HL-60 (cell line): Measurements from ENCODE around the gene NCAPH2.

Experiments used
- DNase-seq, 2 experiments: peaks; one replicate each; pipeline ENCODE4 v3.0.0-alpha.2; 2010 to 2020; ENCODE audit warnings: low read depth in 1 of 2, low spot score in 1 of 2
- H3K27ac ChIP-seq: fragments of 250-450 bp; sonication (Bioruptor Pico); replicated peaks from 2 replicates; pipeline ENCODE4 v1.5.1; 2020; ENCODE audit warnings: mild to moderate bottlenecking, moderate library complexity
- H3K27me3 ChIP-seq: fragments of 250-450 bp; sonication (Bioruptor Pico); 2 replicates; pipeline ENCODE4 v1.5.1; 2021; ENCODE audit warnings: mild to moderate bottlenecking, moderate library complexity; ENCODE audit not compliant: insufficient read depth, poor library complexity, severe bottlenecking
- H3K4me3 ChIP-seq: replicated peaks from 2 replicates; pipeline ENCODE4 v1.5.1; 2011; ENCODE audit warnings: mild to moderate bottlenecking, control low read depth, low read length; ENCODE audit not compliant: insufficient read depth
- GABPA ChIP-seq: IDR thresholded peaks from 2 replicates; pipeline ENCODE4 v1.6.1; 2012; ENCODE audit warnings: low read depth
- POLR2AphosphoS5 ChIP-seq: IDR thresholded peaks from 2 replicates; pipeline ENCODE4 v1.6.1; 2012; ENCODE audit warnings: low read depth
- SPI1 ChIP-seq: IDR thresholded peaks from 2 replicates; pipeline ENCODE4 v1.6.1; 2012; ENCODE audit warnings: low read depth, mild to moderate bottlenecking, borderline replicate concordance
- TF ChIP-seq, protein P1 (sequence below): IDR thresholded peaks from one replicate; pipeline ENCODE4 v1.5.1; 2011; ENCODE audit warnings: low read length, control low read depth, inconsistent platforms; ENCODE audit not compliant: insufficient read depth
- TF ChIP-seq, protein P2 (sequence below): IDR thresholded peaks from 2 replicates; pipeline ENCODE4 v1.6.1; 2012; ENCODE audit warnings: low read depth; ENCODE audit not compliant: insufficient replicate concordance

Gene NCAPH2

DNA sequence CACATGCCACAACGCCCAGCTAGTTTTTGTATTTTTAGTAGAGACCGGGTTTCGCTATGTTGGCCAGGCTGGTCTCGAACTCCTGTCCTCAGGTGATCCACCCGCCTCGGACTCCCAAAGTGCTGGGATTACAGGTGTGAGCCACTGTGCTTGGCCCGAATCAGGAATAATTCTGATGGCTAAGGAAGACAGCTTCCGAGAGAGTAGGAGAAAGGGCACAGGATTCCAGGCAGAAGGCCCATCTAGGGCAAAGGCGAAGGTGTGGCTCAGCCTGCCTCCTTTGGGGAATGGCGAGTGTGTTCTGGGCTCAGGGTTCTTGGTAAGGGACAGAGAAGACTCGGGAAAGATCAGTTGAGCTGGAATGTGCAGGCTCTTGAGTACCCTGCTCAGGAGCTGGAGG, 56.3 kb downstream of the NCAPH2 start:
- H3K4me3 ChIP-seq = no peak overlapping the region
- H3K27me3 ChIP-seq = no peaks in the 10 kb centered on the region
- DNase-seq = no peak
- H3K27ac ChIP-seq = no peak overlapping the region
- TF ChIP-seq, protein P1, sequence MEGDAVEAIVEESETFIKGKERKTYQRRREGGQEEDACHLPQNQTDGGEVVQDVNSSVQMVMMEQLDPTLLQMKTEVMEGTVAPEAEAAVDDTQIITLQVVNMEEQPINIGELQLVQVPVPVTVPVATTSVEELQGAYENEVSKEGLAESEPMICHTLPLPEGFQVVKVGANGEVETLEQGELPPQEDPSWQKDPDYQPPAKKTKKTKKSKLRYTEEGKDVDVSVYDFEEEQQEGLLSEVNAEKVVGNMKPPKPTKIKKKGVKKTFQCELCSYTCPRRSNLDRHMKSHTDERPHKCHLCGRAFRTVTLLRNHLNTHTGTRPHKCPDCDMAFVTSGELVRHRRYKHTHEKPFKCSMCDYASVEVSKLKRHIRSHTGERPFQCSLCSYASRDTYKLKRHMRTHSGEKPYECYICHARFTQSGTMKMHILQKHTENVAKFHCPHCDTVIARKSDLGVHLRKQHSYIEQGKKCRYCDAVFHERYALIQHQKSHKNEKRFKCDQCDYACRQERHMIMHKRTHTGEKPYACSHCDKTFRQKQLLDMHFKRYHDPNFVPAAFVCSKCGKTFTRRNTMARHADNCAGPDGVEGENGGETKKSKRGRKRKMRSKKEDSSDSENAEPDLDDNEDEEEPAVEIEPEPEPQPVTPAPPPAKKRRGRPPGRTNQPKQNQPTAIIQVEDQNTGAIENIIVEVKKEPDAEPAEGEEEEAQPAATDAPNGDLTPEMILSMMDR = no peak
- no peak for TF ChIP-seq GABPA
- no peak for TF ChIP-seq POLR2AphosphoS5

DNA sequence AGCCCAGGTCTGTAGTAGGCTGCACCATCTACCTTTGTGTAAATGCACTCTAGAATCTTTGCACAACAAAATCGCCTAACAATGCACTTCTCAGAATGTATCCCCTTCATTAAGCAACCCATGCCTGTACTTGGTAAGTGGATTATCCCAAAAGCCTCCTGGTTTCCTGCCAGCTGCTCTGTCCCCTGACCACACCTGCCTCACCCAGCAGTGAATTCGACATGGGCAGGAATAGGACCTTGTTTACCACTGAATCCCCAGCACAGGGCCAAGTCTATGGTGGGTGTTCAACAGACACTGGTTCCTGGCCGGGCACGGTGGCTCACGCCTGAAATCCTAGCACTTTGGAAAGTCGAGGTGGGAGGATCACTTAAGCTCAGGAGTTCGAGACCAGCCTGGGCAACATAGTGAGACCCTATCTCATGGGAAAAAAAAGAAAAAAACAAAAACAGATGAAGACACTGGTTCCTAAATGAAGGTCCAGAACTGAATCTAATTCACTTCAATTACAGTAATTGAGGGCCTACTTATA, 59.8 kb downstream of the NCAPH2 start:
- no peak for DNase-seq
- no peak overlapping the region for H3K27ac ChIP-seq
- no peaks in the 10 kb centered on the region for H3K27me3 ChIP-seq
- no peak for TF ChIP-seq SPI1
- TF ChIP-seq, protein P2, sequence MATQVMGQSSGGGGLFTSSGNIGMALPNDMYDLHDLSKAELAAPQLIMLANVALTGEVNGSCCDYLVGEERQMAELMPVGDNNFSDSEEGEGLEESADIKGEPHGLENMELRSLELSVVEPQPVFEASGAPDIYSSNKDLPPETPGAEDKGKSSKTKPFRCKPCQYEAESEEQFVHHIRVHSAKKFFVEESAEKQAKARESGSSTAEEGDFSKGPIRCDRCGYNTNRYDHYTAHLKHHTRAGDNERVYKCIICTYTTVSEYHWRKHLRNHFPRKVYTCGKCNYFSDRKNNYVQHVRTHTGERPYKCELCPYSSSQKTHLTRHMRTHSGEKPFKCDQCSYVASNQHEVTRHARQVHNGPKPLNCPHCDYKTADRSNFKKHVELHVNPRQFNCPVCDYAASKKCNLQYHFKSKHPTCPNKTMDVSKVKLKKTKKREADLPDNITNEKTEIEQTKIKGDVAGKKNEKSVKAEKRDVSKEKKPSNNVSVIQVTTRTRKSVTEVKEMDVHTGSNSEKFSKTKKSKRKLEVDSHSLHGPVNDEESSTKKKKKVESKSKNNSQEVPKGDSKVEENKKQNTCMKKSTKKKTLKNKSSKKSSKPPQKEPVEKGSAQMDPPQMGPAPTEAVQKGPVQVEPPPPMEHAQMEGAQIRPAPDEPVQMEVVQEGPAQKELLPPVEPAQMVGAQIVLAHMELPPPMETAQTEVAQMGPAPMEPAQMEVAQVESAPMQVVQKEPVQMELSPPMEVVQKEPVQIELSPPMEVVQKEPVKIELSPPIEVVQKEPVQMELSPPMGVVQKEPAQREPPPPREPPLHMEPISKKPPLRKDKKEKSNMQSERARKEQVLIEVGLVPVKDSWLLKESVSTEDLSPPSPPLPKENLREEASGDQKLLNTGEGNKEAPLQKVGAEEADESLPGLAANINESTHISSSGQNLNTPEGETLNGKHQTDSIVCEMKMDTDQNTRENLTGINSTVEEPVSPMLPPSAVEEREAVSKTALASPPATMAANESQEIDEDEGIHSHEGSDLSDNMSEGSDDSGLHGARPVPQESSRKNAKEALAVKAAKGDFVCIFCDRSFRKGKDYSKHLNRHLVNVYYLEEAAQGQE = no peak
- no peak for TF ChIP-seq GABPA
- no peak for TF ChIP-seq POLR2AphosphoS5
- TF ChIP-seq, protein P1 = no peak
- no peak overlapping the region for H3K4me3 ChIP-seq

DNA sequence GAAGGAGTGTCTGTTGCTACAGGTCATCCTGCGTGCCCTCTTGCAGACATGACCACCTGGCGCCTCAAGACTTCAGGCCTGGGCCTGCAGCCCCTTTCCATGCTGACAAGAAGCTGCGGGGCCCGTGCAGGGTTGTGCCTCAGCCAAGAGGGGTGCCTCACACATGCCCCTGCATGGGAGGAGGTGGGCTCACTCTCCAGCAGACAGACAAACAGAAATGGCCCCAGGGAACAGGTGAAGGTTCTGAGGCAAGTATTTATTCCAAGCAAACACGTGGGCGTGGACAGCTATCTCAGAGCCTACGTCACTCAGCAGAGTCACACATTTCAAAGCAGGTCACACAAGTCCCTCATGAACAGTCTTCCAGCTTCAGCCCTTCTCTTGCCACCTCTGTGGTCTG, 60.6 kb downstream of the NCAPH2 start:
- H3K4me3 ChIP-seq = no peak overlapping the region
- H3K27ac ChIP-seq = no peak overlapping the region
- TF ChIP-seq, protein P1 = no peak
- no peak for TF ChIP-seq SPI1
- no peak for TF ChIP-seq POLR2AphosphoS5
- TF ChIP-seq, protein P2 = no peak
- TF ChIP-seq GABPA = no peak
- no peaks in the 10 kb centered on the region for H3K27me3 ChIP-seq
- DNase-seq = no peak

DNA sequence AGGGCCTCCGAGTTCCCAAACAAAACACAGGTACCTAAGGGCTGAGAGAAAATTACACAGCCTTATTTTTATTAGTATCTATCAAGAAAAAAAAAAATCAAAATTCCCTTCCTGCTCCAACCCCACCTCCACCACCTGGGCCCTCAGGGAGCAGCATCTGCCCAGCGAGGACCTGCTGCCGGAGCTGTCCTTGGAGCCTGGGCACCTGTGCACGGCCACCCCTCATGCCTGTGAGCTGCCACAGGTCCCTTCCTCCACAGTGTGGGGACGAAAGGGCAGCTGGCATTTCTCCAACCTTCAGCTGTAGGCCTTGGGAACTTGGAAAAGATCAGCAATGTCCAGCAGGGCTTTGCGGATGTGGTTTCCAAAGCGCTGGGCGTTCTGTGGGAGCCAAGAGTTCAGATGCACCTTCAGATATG, 61.0 kb downstream of the NCAPH2 start:
- Histone ChIP-seq H3K4me3 (no peak overlapping the region), H3K27ac (no peak overlapping the region), H3K27me3 (no peaks in the 10 kb centered on the region)
- TF ChIP-seq, protein P1 = no peak
- TF ChIP-seq POLR2AphosphoS5 (no peak), GABPA (no peak), SPI1 (no peak)
- TF ChIP-seq, protein P2 = no peak
- no peak for DNase-seq
